Measurements from ENCODE around the gene C2orf81.

The C2orf81 gene

DNA sequence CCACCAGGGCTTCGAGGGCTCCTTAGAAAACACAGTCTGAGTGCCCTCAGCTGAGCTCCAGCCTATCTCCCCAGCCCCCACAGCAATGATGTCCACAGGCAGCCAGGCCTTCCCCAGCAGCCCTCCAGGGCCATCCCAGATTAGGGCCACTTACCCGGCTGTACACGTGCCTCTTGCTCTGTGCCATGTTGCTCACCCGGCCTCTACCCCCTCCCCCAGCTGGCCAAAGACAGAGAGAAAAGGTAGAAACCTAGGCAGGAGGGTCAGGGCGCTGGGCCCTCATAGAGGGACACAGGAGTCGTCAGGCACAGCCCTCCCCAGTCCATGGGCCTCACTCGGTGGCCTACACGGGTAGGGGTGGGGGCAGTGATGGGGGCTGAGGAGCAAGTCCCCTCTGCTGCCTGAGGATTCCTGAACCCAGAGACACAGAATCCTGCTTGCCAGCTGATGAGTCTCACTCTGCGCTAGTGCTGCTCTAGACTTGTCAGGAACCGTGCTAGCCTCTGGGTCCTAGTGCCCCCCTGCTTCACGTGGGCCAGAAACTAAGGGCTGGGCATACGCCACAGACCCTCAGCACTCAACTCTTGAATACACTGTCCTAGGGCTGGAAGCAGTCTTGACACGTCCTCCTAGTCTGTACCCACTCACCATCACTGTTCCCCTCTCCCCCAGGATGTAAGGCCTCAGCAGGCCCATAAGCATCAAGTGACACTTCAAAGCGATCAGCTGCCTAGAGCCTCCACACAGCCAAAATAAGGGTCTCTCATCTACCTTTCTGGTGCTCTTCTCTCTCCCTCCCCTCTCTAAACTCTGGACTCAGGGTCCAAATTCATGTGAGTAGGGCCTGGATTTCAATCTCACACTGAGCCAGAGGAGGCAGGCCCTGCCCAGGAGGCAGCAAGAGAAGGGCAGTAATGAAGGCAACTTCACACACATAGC, 41.3 kb downstream of the C2orf81 start, which contains the start of gene DCTN1:
TSS of gene DCTN1 (minus strand) at position 461 of the 939 bp plus-strand sequence. CDS start at position 187, 274 bp downstream.
- peaks cover 47% of the 10 kb centered on the region for H3K79me2 ChIP-seq (ENCODE audit: control insufficient read depth, low read length)
- H3K9me2 ChIP-seq (replicated peaks; ENCODE audit: control insufficient read depth, low read length): no peaks in the 10 kb centered on the region
- H3K4me1 ChIP-seq (ENCODE audit: control insufficient read depth, low read length): peaks cover 8% of the 10 kb centered on the region
- H4K20me1 ChIP-seq (ENCODE audit: control insufficient read depth, insufficient read depth, low read depth, low read length): peaks cover 10% of the 10 kb centered on the region
- H3K27ac ChIP-seq (ENCODE audit: low read depth, low read length): no peak within 1 kb of the TSS
- no peaks in the 10 kb centered on the region for H3K9me3 ChIP-seq (ENCODE audit: control insufficient read depth, insufficient read depth, low read length)
- no peak within 1 kb of the TSS for H3K4me3 ChIP-seq (ENCODE audit: low read length)
- H3K27me3 ChIP-seq (ENCODE audit: control insufficient read depth, low read length): no peaks in the 10 kb centered on the region
- TF ChIP-seq, protein P1, sequence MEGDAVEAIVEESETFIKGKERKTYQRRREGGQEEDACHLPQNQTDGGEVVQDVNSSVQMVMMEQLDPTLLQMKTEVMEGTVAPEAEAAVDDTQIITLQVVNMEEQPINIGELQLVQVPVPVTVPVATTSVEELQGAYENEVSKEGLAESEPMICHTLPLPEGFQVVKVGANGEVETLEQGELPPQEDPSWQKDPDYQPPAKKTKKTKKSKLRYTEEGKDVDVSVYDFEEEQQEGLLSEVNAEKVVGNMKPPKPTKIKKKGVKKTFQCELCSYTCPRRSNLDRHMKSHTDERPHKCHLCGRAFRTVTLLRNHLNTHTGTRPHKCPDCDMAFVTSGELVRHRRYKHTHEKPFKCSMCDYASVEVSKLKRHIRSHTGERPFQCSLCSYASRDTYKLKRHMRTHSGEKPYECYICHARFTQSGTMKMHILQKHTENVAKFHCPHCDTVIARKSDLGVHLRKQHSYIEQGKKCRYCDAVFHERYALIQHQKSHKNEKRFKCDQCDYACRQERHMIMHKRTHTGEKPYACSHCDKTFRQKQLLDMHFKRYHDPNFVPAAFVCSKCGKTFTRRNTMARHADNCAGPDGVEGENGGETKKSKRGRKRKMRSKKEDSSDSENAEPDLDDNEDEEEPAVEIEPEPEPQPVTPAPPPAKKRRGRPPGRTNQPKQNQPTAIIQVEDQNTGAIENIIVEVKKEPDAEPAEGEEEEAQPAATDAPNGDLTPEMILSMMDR (IDR thresholded peaks at IDR 0.05; ENCODE audit: low read depth, low read length, poor library complexity, severe bottlenecking): no peak
- no peak for TF ChIP-seq EZH2phosphoT487 (IDR thresholded peaks at IDR 0.05; ENCODE audit: borderline replicate concordance, low read length)
- H3F3A ChIP-seq (ENCODE audit: control insufficient read depth, insufficient read depth): no peaks in the 10 kb centered on the region
- peak within 1 kb of the TSS; percentile 27; the same call in 1 of the 2 replicates for H3K4me2 ChIP-seq (ENCODE audit: low read length)
- H3K36me3 ChIP-seq (ENCODE audit: control insufficient read depth, low read length): peaks cover 34% of the 10 kb centered on the region

DNA sequence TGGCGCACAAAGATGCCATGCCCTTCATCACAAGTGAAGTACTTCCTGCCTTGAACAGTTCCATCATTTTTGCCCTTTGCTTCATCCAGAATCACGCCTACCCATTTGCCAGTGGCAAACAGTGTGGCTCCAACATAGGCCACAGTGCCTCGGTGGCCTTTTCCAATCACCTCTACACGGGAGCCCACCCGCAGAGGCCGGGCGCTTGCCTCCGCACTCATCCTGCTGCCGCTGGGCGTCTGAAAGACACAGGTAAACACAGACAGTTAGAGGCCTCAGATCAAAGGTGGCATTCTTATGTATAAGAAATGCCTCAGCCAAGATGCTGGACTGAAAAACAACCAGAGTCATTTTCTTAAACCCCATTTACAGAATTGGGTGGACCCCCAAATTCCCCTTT, 43.4 kb downstream of the C2orf81 start:
- Histone ChIP-seq H4K20me1 (ENCODE audit: control insufficient read depth, insufficient read depth, low read depth, low read length) (peaks cover 10% of the 10 kb centered on the region), H3K27me3 (ENCODE audit: control insufficient read depth, low read length) (no peaks in the 10 kb centered on the region), H3K9me2 (replicated peaks; ENCODE audit: control insufficient read depth, low read length) (no peaks in the 10 kb centered on the region), H3K9me3 (ENCODE audit: control insufficient read depth, insufficient read depth, low read length) (no peaks in the 10 kb centered on the region), H3K27ac (ENCODE audit: low read depth, low read length) (no peak overlapping the region), H3F3A (ENCODE audit: control insufficient read depth, insufficient read depth) (no peaks in the 10 kb centered on the region), H3K4me1 (ENCODE audit: control insufficient read depth, low read length) (peaks cover 8% of the 10 kb centered on the region), H3K36me3 (ENCODE audit: control insufficient read depth, low read length) (peaks cover 21% of the 10 kb centered on the region), H3K79me2 (ENCODE audit: control insufficient read depth, low read length) (peaks cover 30% of the 10 kb centered on the region), H3K4me2 (ENCODE audit: low read length) (no peak overlapping the region), H3K4me3 (ENCODE audit: low read length) (no peak overlapping the region)
- TF ChIP-seq, protein P1 (IDR thresholded peaks at IDR 0.05; ENCODE audit: low read depth, low read length, poor library complexity, severe bottlenecking): no peak
- TF ChIP-seq EZH2phosphoT487 (IDR thresholded peaks at IDR 0.05; ENCODE audit: borderline replicate concordance, low read length): no peak

DNA sequence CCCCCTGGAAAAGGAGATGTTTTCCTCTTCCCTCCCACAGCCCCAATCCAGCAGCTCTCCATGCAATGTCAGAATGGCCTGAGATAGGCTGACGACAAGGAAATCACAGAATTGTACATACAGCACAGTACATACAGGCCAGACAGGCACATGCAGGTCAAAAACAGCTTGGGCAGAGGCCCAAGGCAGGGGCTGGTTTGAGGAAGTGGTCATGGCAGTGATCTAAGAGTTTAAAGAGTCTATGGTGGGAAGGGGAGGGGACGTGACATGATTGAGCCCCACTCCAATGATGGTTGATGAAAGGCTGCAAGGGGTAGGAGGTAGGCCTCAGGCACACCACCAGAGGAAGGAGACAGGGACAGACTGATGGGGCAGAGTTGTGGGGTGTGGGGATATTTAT, 45.6 kb downstream of the C2orf81 start:
- TF ChIP-seq EZH2phosphoT487 (IDR thresholded peaks at IDR 0.05; ENCODE audit: borderline replicate concordance, low read length): no peak
- TF ChIP-seq, protein P1 (IDR thresholded peaks at IDR 0.05; ENCODE audit: low read depth, low read length, poor library complexity, severe bottlenecking): no peak
- Histone ChIP-seq H3K4me3 (ENCODE audit: low read length) (no peak overlapping the region), H3K9me2 (replicated peaks; ENCODE audit: control insufficient read depth, low read length) (no peaks in the 10 kb centered on the region), H3F3A (ENCODE audit: control insufficient read depth, insufficient read depth) (no peaks in the 10 kb centered on the region), H3K27ac (ENCODE audit: low read depth, low read length) (no peak overlapping the region), H3K79me2 (ENCODE audit: control insufficient read depth, low read length) (peaks cover 16% of the 10 kb centered on the region), H4K20me1 (ENCODE audit: control insufficient read depth, insufficient read depth, low read depth, low read length) (peaks cover 10% of the 10 kb centered on the region), H3K4me2 (ENCODE audit: low read length) (no peak overlapping the region), H3K4me1 (ENCODE audit: control insufficient read depth, low read length) (peaks cover 8% of the 10 kb centered on the region), H3K9me3 (ENCODE audit: control insufficient read depth, insufficient read depth, low read length) (no peaks in the 10 kb centered on the region), H3K27me3 (ENCODE audit: control insufficient read depth, low read length) (no peaks in the 10 kb centered on the region), H3K36me3 (ENCODE audit: control insufficient read depth, low read length) (peaks cover 18% of the 10 kb centered on the region)

Measured in DOHH2 (cell line).